Erythroblast (primary cell): Measurements from ENCODE around the gene FGD4.

ENCODE experiments used
- GATA1 ChIP-seq: IDR thresholded peaks from 2 replicates; pipeline ENCODE4 v1.6.1; 2011; ENCODE audit warnings: low read depth, mild to moderate bottlenecking, control low read depth, low read length, moderate library complexity
- POLR2A ChIP-seq: IDR thresholded peaks from 2 replicates; pipeline ENCODE4 v1.6.1; 2011; ENCODE audit warnings: mild to moderate bottlenecking, low read length

GRCh38 chr12:32360956-32361355 lies 38.4 kb upstream of the FGD4 start:
- TF ChIP-seq POLR2A (no peak), GATA1 (no peak)
